Measurements from ENCODE around the gene NUP210L.

Gene NUP210L

GRCh38 chr1:154179946-154180687, 25.2 kb upstream of the NUP210L start:
- peak overlapping the region; percentile 21 for H3K4me3 ChIP-seq (ENCODE audit: low read depth, low read length)
- peak; percentile 62 for DNase-seq (ENCODE audit: low read depth)
- TF ChIP-seq CTCF (IDR thresholded peaks at IDR 0.05; ENCODE audit: insufficient read depth, low read depth, low read length, missing control alignments): no peak

GRCh38 chr1:154178911-154179811, 24.3 kb upstream of the NUP210L start:
- no peak for DNase-seq (ENCODE audit: low read depth)
- no peak for TF ChIP-seq CTCF (IDR thresholded peaks at IDR 0.05; ENCODE audit: insufficient read depth, low read depth, low read length, missing control alignments)
- H3K4me3 ChIP-seq (ENCODE audit: low read depth, low read length): no peak overlapping the region

GRCh38 chr1:154178013-154178412, 23.1 kb upstream of the NUP210L start:
- TF ChIP-seq CTCF (IDR thresholded peaks at IDR 0.05; ENCODE audit: insufficient read depth, low read depth, low read length, missing control alignments): no peak
- no peak overlapping the region for H3K4me3 ChIP-seq (ENCODE audit: low read depth, low read length)
- no peak for DNase-seq (ENCODE audit: low read depth)

- no peak for TF ChIP-seq CTCF (IDR thresholded peaks at IDR 0.05; ENCODE audit: insufficient read depth, low read depth, low read length, missing control alignments)
- H3K4me3 ChIP-seq (ENCODE audit: low read depth, low read length): no peak overlapping the region
- DNase-seq (ENCODE audit: low read depth): no peak
Observed at GRCh38 chr1:154176337-154176736, 21.5 kb upstream of the NUP210L start.

GRCh38 chr1:154174654-154175053, 19.8 kb upstream of the NUP210L start:
- DNase-seq (ENCODE audit: low read depth): peak; percentile 55
- no peak overlapping the region for H3K4me3 ChIP-seq (ENCODE audit: low read depth, low read length)
- TF ChIP-seq CTCF (IDR thresholded peaks at IDR 0.05; ENCODE audit: insufficient read depth, low read depth, low read length, missing control alignments): no peak

- H3K4me3 ChIP-seq (ENCODE audit: low read depth, low read length): no peak overlapping the region
- TF ChIP-seq CTCF (IDR thresholded peaks at IDR 0.05; ENCODE audit: insufficient read depth, low read depth, low read length, missing control alignments): no peak
- no peak for DNase-seq (ENCODE audit: low read depth)
Observed at GRCh38 chr1:154171880-154172279, 17.0 kb upstream of the NUP210L start.
